ENCODE measurements around the gene AAR2.

AAR2 gene

DNA sequence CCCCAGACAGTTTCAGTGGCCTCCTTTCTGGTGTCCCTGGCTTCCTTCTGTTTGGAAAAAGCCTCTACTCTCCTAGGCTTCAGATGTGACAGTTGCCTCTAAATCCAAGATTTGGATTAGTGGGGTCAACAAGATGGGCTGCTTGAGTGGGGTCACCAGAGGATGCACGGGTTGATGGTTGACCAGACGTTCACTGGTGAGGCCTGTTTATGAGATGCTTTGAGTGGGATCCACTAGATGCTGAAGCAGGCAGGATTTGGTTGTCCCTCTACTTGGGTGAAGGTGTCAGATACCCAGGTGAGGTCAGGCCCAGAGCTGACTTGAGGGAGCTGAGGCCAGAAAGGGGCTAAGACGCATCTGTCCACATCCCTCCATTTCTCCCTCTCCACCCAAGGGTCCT lies 61.8 kb downstream of the AAR2 start:
- DNase-seq (ENCODE audit: low read depth), result no peak
- TF ChIP-seq, protein P1, sequence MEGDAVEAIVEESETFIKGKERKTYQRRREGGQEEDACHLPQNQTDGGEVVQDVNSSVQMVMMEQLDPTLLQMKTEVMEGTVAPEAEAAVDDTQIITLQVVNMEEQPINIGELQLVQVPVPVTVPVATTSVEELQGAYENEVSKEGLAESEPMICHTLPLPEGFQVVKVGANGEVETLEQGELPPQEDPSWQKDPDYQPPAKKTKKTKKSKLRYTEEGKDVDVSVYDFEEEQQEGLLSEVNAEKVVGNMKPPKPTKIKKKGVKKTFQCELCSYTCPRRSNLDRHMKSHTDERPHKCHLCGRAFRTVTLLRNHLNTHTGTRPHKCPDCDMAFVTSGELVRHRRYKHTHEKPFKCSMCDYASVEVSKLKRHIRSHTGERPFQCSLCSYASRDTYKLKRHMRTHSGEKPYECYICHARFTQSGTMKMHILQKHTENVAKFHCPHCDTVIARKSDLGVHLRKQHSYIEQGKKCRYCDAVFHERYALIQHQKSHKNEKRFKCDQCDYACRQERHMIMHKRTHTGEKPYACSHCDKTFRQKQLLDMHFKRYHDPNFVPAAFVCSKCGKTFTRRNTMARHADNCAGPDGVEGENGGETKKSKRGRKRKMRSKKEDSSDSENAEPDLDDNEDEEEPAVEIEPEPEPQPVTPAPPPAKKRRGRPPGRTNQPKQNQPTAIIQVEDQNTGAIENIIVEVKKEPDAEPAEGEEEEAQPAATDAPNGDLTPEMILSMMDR (conservative IDR thresholded peaks at IDR 0.05; ENCODE audit: low read depth, low read length), result no peak
- H3K4me3 ChIP-seq (ENCODE audit: low read depth, low read length), result no peak overlapping the region

DNA sequence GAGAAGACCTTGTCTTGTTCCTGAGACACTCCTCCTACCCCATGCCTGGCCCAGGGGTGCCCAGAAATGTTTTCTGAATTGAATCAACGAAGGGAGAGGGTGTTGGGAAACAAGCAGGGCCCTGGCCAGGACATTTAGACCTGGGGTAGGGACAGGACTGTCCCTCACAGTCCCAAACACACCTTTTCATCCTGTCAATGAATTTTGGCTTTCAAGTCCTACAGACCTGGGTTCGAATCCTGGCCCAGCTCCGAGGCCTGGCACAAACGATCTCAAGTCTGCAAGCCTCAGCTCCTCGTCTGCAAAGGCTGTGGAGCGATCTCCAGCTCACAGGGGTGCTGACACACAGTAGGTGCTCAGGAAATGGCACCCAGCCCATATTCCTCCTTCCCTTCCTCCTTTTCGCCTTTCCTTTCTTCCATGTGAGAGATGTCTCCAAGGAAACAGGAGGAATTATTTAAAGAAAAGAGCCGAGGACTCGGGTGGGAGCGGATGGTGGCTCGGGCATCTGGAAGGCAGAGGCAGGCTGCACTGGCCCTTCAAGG lies 62.6 kb downstream of the AAR2 start:
- H3K4me3 ChIP-seq (ENCODE audit: low read depth, low read length), result no peak overlapping the region
- TF ChIP-seq, protein P1 (conservative IDR thresholded peaks at IDR 0.05; ENCODE audit: low read depth, low read length), result no peak
- DNase-seq (ENCODE audit: low read depth), result no peak

DNA sequence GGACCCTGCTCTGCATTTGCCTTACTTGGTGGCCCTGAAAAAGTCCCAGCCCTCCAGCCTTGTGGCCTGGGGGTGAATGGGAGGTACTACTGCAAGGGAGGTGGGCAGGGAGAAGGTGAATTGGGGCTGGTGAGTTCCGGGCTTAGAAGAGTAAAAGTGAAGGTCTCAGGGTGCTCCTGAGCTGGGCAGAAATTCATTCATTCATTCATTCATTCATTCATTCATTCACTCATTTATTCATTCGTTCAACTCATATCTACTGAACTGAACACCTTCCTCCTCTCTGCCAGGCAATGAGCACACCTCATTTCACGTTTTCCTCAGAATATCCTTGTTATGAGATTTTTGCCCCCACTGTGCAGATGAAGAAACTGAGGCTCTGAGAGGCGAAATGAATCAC lies 63.2 kb downstream of the AAR2 start:
- DNase-seq (ENCODE audit: low read depth), result no peak
- TF ChIP-seq, protein P1 (conservative IDR thresholded peaks at IDR 0.05; ENCODE audit: low read depth, low read length), result no peak
- no peak overlapping the region for H3K4me3 ChIP-seq (ENCODE audit: low read depth, low read length)

DNA sequence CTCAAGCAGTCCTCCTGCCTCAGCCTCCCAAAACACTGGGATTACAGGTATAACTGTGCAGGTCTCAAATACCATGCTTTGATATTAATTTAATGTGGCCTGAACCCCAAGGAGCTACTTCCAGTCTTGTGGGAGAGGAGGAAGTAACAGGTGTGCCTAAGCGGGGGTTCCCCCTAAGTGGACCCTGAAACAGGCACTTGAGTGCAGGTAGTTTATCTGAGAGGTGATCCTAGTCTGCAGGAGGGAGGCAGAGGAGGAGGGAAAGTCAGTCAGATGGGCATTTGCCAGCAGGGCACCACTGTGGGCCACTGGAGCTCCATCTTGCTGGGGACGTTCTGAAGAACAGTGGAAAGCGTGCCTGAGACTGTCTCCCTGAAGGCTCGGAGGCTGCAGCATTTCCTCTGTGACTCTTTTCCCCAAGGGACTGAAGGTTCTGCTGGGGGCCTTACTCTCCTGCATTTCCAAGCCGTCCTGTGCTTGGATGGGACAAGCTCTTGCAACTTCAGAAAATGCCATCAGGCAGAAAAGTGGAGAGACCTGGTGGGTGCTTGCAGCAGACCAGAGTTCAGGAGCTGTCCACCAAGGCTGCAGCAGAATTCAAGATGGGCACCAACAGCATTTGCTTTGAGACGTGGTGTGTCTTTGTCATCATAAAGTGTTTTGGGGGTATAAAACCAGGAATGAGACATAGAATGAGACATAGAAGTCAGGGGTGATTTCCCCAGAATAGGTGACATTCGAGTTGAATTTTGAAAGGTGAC lies 65.3 kb downstream of the AAR2 start:
- TF ChIP-seq, protein P1 (conservative IDR thresholded peaks at IDR 0.05; ENCODE audit: low read depth, low read length), result no peak
- H3K4me3 ChIP-seq (ENCODE audit: low read depth, low read length), result no peak overlapping the region
- DNase-seq (ENCODE audit: low read depth), result no peak

DNA sequence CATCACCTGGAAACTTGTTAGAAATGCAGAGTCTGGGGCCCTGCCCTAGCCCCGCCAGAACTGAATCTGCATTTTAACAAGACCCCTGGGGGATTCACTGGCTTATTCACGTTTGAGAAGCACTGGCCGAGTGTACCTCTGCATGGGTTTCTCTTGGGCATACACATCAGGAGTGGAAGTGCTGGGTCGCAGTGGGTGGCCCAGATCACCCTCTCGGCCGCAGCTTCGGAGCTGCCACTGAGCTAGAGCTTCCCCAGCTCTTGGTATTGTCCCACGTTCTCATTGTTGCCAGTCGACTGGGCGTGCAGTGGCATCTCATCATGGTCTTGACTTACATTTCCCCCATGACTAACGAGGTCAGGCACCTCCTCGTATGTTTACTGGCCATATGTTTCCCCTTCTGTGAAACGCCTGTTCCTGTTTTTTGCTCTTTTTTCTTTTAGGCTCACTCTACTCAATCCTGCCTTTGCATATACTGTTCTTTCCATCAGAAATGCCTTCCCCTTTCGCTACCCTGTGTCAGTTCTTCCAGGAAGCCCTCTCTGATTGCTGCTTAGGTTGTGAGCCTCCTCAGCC lies 66.8 kb downstream of the AAR2 start:
- TF ChIP-seq, protein P1 (conservative IDR thresholded peaks at IDR 0.05; ENCODE audit: low read depth, low read length), result no peak
- H3K4me3 ChIP-seq (ENCODE audit: low read depth, low read length), result no peak overlapping the region
- no peak for DNase-seq (ENCODE audit: low read depth)

DNA sequence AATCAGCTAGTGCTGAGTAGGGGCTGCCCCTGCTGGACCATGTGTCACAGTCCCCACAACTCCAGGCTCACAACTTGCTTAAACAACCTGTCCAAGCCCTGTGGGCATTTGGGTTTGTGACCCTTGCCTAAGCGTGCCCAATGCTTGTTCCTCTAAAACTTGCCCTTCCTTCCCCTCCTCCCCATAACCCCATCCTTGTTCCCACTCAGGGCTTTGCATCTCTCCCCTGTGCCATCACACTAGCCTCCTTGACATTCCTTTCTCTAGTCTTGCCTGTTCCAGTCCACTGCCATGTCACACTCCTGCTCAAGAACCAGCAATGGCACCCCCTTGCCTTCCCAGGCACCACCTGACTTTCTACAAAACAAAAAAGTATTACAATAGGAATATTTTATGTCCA lies 67.6 kb downstream of the AAR2 start:
- DNase-seq (ENCODE audit: low read depth), result no peak
- no peak overlapping the region for H3K4me3 ChIP-seq (ENCODE audit: low read depth, low read length)
- TF ChIP-seq, protein P1 (conservative IDR thresholded peaks at IDR 0.05; ENCODE audit: low read depth, low read length), result no peak

All from choroid plexus epithelial cell (primary cell).